NCI-H1092 treated with DMSO at 0.1 percent for 48 hours (cell line): ENCODE measurements around the gene DLX4.

ENCODE experiments used
- DNase-seq: peaks from one replicate; lab custom pipeline; 2025; lab: John Stamatoyannopoulos, UW

Gene DLX4

GRCh38 chr17:49969134-49969759 is at the start of gene DLX4:
Gene DLX4 (plus strand): TSS chr17:49969190. CDS start chr17:49969469, 279 bp downstream.
- no peak for DNase-seq

GRCh38 chr17:49920030-49920769 is 48.8 kb upstream of the DLX4 start:
- no peak for DNase-seq

GRCh38 chr17:49922095-49922494 is 46.9 kb upstream of the DLX4 start:
- DNase-seq: no peak

GRCh38 chr17:49924116-49924515 is 44.9 kb upstream of the DLX4 start:
- no peak for DNase-seq

GRCh38 chr17:49924589-49924988 is 44.4 kb upstream of the DLX4 start:
- no peak for DNase-seq

GRCh38 chr17:49925921-49926320 is 43.1 kb upstream of the DLX4 start:
- DNase-seq: no peak

- DNase-seq: no peak
Measured at GRCh38 chr17:49926886-49927285, 42.1 kb upstream of the DLX4 start.

GRCh38 chr17:49928126-49928800 is 40.7 kb upstream of the DLX4 start:
- DNase-seq: no peak

- no peak for DNase-seq
Measured at GRCh38 chr17:49928837-49929475, 40.0 kb upstream of the DLX4 start.

- DNase-seq: no peak
Measured at GRCh38 chr17:49930880-49931279, 38.1 kb upstream of the DLX4 start.

- DNase-seq: no peak
Measured at GRCh38 chr17:49931416-49932137, 37.4 kb upstream of the DLX4 start.

- DNase-seq: no peak
Measured at GRCh38 chr17:49932138-49932723, 36.8 kb upstream of the DLX4 start.

GRCh38 chr17:49932901-49933300 is 36.1 kb upstream of the DLX4 start:
- DNase-seq: no peak

- no peak for DNase-seq
Measured at GRCh38 chr17:49935526-49936210, 33.3 kb upstream of the DLX4 start.

GRCh38 chr17:49936386-49936785 is 32.6 kb upstream of the DLX4 start:
- no peak for DNase-seq

GRCh38 chr17:49939318-49939717 is 29.7 kb upstream of the DLX4 start:
- no peak for DNase-seq

GRCh38 chr17:49941427-49941826 is 27.6 kb upstream of the DLX4 start:
- no peak for DNase-seq

GRCh38 chr17:49942947-49943346 is 26.0 kb upstream of the DLX4 start:
- no peak for DNase-seq

- peak; percentile 30 for DNase-seq
Measured at GRCh38 chr17:49944273-49944870, 24.6 kb upstream of the DLX4 start.

- no peak for DNase-seq
Measured at GRCh38 chr17:49946208-49946607, 22.8 kb upstream of the DLX4 start.
